ENCODE data around the gene GOLM1. TPM values are rescaled to one million over a fixed set of nuclear protein-coding genes. Genes with fewer than 3 reads are reported as not detected.

The GOLM1 gene
- total and polyA plus RNA-seq, 7 donors: 9.2 to 187 (median 14.3) TPM

- TF ChIP-seq EP300 (IDR thresholded peaks at IDR 0.05) (no peak), POLR2A (IDR thresholded peaks at IDR 0.05) (no peak), CTCF (IDR thresholded peaks at IDR 0.05) (no peak), POLR2AphosphoS5 (IDR thresholded peaks at IDR 0.05) (no peak)
- Histone ChIP-seq H3K36me3 (peaks cover 0 to 66% (median 22%) of the 10 kb centered on the region in 4 donors), H3K4me3 (no peak overlapping the region), H3K27me3 (no peaks in the 10 kb centered on the region), H3K4me1 (peaks cover 0 to 24% (median 3%) of the 10 kb centered on the region in 4 donors), H3K27ac (no peak overlapping the region), H3K9me3 (no peaks in the 10 kb centered on the region)
- WGBS, 2 donors: 87 to 92% methylated on average over 3 of the region's 3 CpGs
- intact Hi-C loops (cut with DNase I): no loop called here
- no peak for DNase-seq
Observed at GRCh38 chr9:85981369-85981768, 118.0 kb downstream of the GOLM1 start.

GRCh38 chr9:85978496-85978895 lies 120.9 kb downstream of the GOLM1 start:
- WGBS, 2 donors: 79 to 89% methylated on average over 4 of the region's 4 CpGs
- peaks cover 0 to 24% (median 3%) of the 10 kb centered on the region in 4 donors for H3K4me1 ChIP-seq
- no peak overlapping the region for H3K4me3 ChIP-seq
- no peak for DNase-seq
- no peak for TF ChIP-seq CTCF (IDR thresholded peaks at IDR 0.05)
- peak in 1 of 4 donors; percentile 9 for TF ChIP-seq POLR2AphosphoS5 (IDR thresholded peaks at IDR 0.05)
- TF ChIP-seq POLR2A (IDR thresholded peaks at IDR 0.05): no peak
- intact Hi-C loops (cut with DNase I): no loop called here
- H3K27ac ChIP-seq: peak overlapping the region in 1 of 4 donors; percentile 36
- no peaks in the 10 kb centered on the region for H3K27me3 ChIP-seq
- H3K36me3 ChIP-seq: peaks cover 0 to 71% (median 22%) of the 10 kb centered on the region in 4 donors
- no peaks in the 10 kb centered on the region for H3K9me3 ChIP-seq

Small RNA genes within 50 kb of the gene (small RNA-seq; reads per million reads assigned to genes)
- gene AL161447.1: 0 reads per million in 3 donors

Other genes starting within 250 kb of the GOLM1 start
- gene NAA35, start 158.4 kb downstream of the GOLM1 start, total RNA-seq: 10 to 100 TPM; 19.5 to 31.6 (median 26.7) TPM
- 10 to 100 TPM; 13.2 to 14.3 (median 13.5) TPM for gene NAA35, start 158.4 kb downstream of the GOLM1 start, polyA plus RNA-seq
- gene C9orf153, start 160.1 kb upstream of the GOLM1 start, total RNA-seq: under 1 TPM in 2 of 4 donors, not detected in 2; 0.27 to 0.99 TPM
- gene C9orf153, start 160.1 kb upstream of the GOLM1 start, polyA plus RNA-seq: under 1 TPM in 1 of 3 donors, not detected in 2; 0.09 TPM
- 10 to 100 TPM; 53.5 to 64.9 (median 58.2) TPM for gene ISCA1, start 183.0 kb upstream of the GOLM1 start, total RNA-seq
- gene ISCA1, start 183.0 kb upstream of the GOLM1 start, polyA plus RNA-seq: 10 to 100 TPM; 23.4 to 74.2 (median 49.9) TPM

Measured in sigmoid colon (tissue), 7 donors.